ENCODE results near the gene INPP5K. TPM values are rescaled to one million over a fixed set of nuclear protein-coding genes. Genes with fewer than 3 reads are reported as not detected.
A peak's percentile ranks its signal among the peaks of the same experiment; 100 is the strongest.

INPP5K gene
- total RNA-seq, 1 donor from 2014 or later, result 40.9 TPM

- peak overlapping the region; percentile 81 for H3K27ac Mint-ChIP-seq (ENCODE audit: unreplicated experiment)
- peaks cover 27% of the 10 kb centered on the region for H3K36me3 Mint-ChIP-seq (ENCODE audit: low read depth, unreplicated experiment)
- H3K9me3 Mint-ChIP-seq (ENCODE audit: unreplicated experiment), result no peaks in the 10 kb centered on the region
- DNase-seq (ENCODE audit: low spot score), result peak; percentile 40
- peaks cover 61% of the 10 kb centered on the region for H3K4me1 Mint-ChIP-seq (ENCODE audit: unreplicated experiment)
- TF ChIP-seq CTCF (IDR thresholded peaks at IDR 0.05; ENCODE audit: unreplicated experiment), result no peak
- peak overlapping the region; percentile 98 for H3K4me3 Mint-ChIP-seq (ENCODE audit: unreplicated experiment)
- H3K27me3 Mint-ChIP-seq (ENCODE audit: unreplicated experiment), result peaks cover 30% of the 10 kb centered on the region
Measured at GRCh38 chr17:1561420-1562175, 45.2 kb upstream of the INPP5K start.

- Mint-ChIP-seq H3K27ac (ENCODE audit: unreplicated experiment) (peak overlapping the region; percentile 81), H3K4me3 (ENCODE audit: unreplicated experiment) (peak overlapping the region; percentile 98), H3K4me1 (ENCODE audit: unreplicated experiment) (peaks cover 62% of the 10 kb centered on the region), H3K36me3 (ENCODE audit: low read depth, unreplicated experiment) (peaks cover 34% of the 10 kb centered on the region), H3K27me3 (ENCODE audit: unreplicated experiment) (peaks cover 29% of the 10 kb centered on the region), H3K9me3 (ENCODE audit: unreplicated experiment) (no peaks in the 10 kb centered on the region)
- TF ChIP-seq CTCF (IDR thresholded peaks at IDR 0.05; ENCODE audit: unreplicated experiment), result no peak
- DNase-seq (ENCODE audit: low spot score), result no peak
Measured at GRCh38 chr17:1560858-1561355, 44.5 kb upstream of the INPP5K start.

DNA sequence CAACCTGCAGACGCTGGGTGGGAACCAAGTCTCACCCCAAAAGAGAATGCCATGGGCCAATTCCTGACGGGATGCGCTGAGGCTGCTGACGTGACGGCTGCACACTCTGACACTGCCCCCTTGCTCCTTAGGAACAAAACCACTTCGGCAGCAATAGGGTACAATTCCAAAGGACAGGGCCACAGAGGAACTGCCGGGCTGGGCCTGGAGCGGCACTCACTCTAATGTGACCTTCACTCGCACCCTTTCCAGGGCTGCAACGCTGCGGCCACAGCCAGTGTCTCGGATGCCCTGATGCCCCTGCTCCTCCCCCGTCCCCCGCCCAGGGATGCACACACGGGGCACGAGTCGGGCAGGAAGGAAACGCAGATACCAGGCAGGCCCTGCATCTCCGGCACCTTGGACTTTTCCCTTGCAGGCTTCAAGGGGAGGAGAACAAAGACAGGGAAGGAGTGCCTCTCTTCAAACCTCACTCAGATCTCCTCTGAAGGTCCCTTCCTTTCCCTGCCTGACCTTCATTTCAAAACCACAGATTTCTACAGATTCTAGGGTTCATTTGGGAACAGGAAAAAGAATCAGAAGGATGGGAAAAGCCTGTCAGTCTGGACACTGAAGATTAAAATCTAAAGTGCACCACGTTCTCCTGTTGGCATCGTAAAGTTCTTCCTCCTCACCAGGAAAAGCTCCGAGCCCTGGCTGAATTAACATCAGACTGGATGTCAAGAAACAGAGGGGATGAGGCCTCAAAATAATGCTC, 43.9 kb upstream of the INPP5K start:
- Mint-ChIP-seq H3K9me3 (ENCODE audit: unreplicated experiment) (no peaks in the 10 kb centered on the region), H3K36me3 (ENCODE audit: low read depth, unreplicated experiment) (peaks cover 37% of the 10 kb centered on the region), H3K4me3 (ENCODE audit: unreplicated experiment) (peak overlapping the region; percentile 98), H3K27ac (ENCODE audit: unreplicated experiment) (peak overlapping the region; percentile 81), H3K27me3 (ENCODE audit: unreplicated experiment) (peaks cover 29% of the 10 kb centered on the region), H3K4me1 (ENCODE audit: unreplicated experiment) (peaks cover 64% of the 10 kb centered on the region)
- DNase-seq (ENCODE audit: low spot score), result no peak
- no peak for TF ChIP-seq CTCF (IDR thresholded peaks at IDR 0.05; ENCODE audit: unreplicated experiment)

- no peak for TF ChIP-seq CTCF (IDR thresholded peaks at IDR 0.05; ENCODE audit: unreplicated experiment)
- no peak for DNase-seq (ENCODE audit: low spot score)
- Mint-ChIP-seq H3K4me3 (ENCODE audit: unreplicated experiment) (peak overlapping the region; percentile 98), H3K4me1 (ENCODE audit: unreplicated experiment) (peaks cover 72% of the 10 kb centered on the region), H3K27me3 (ENCODE audit: unreplicated experiment) (peaks cover 25% of the 10 kb centered on the region), H3K27ac (ENCODE audit: unreplicated experiment) (peak overlapping the region; percentile 87), H3K9me3 (ENCODE audit: unreplicated experiment) (no peaks in the 10 kb centered on the region), H3K36me3 (ENCODE audit: low read depth, unreplicated experiment) (peaks cover 37% of the 10 kb centered on the region)
Measured at GRCh38 chr17:1559047-1560043, 42.9 kb upstream of the INPP5K start.
